ENCODE data around the gene VAMP5. TPM values are rescaled to one million over a fixed set of nuclear protein-coding genes. Genes with fewer than 3 reads are reported as not detected.

VAMP5 gene
- total and polyA plus RNA-seq, 9 of the 15 experiments (the other 6 are each of a cell fraction or from before 2014, with no cell fraction given), result 0.54 to 1.9 (median 1.5) TPM; not detected in 2

- TF ChIP-seq TFAM (CRISPR knock-in tag; conservative IDR thresholded peaks at IDR 0.05) (no peak), HNRNPLL (IDR thresholded peaks at IDR 0.05; ENCODE audit: low read depth, low read length, poor library complexity, severe bottlenecking) (no peak), EZH2 (IDR thresholded peaks at IDR 0.05; ENCODE audit: borderline replicate concordance, low read depth, low read length) (no peak), CBFA2T2 (conservative IDR thresholded peaks at IDR 0.05) (no peak), CHD4 (IDR thresholded peaks at IDR 0.05; ENCODE audit: insufficient read depth, insufficient replicate concordance, low read depth, low read length, poor library complexity, severe bottlenecking) (no peak), FOXA1 (IDR thresholded peaks at IDR 0.05; ENCODE audit: borderline replicate concordance) (no peak), RBBP5 (IDR thresholded peaks at IDR 0.05; ENCODE audit: borderline replicate concordance, insufficient read depth, low read length, poor library complexity, severe bottlenecking) (peak; percentile 92), XRCC5 (IDR thresholded peaks at IDR 0.05; ENCODE audit: low read depth, low read length) (0 out of 2 replicates have a peak, but pooled peaks have one; percentile 51), CTBP1 (IDR thresholded peaks at IDR 0.05; ENCODE audit: borderline replicate concordance) (peak; percentile 59; the same call in 1 of the 2 replicates), THRB (CRISPR knock-in tag; conservative IDR thresholded peaks at IDR 0.05) (no peak), ZFP1 (CRISPR knock-in tag; IDR thresholded peaks at IDR 0.05) (no peak), TRIM28 (IDR thresholded peaks at IDR 0.05) (0 out of 2 replicates have a peak, but pooled peaks have one; percentile 17), CHD2 (IDR thresholded peaks at IDR 0.05; ENCODE audit: low read depth, low read length) (no peak), ELF2 (CRISPR knock-in tag; IDR thresholded peaks at IDR 0.05) (peak; percentile 9; the same call in 1 of the 2 replicates), ILK (tag; IDR thresholded peaks at IDR 0.05; ENCODE audit: borderline replicate concordance, low read depth) (no peak), ZNF3 (CRISPR knock-in tag; IDR thresholded peaks at IDR 0.05) (no peak), TOE1 (IDR thresholded peaks at IDR 0.05; ENCODE audit: borderline replicate concordance) (peak; percentile 43; the same call in 1 of the 2 replicates), TOE1 (CRISPR knock-in tag; IDR thresholded peaks at IDR 0.05; ENCODE audit: borderline replicate concordance, low read depth) (no peak), FOXK2 (conservative IDR thresholded peaks at IDR 0.05 in 1 of 2, IDR thresholded peaks at IDR 0.05 in 1 of 2; ENCODE audit: low read depth in 2 of 2) (peak; percentile 42 to 45; a peak in 2 of 4 replicates), CBX8 (IDR thresholded peaks at IDR 0.05; ENCODE audit: borderline replicate concordance, extremely low read depth, low read depth, low read length, poor library complexity, severe bottlenecking) (no peak), ZNF175 (CRISPR knock-in tag; IDR thresholded peaks at IDR 0.05; ENCODE audit: low read depth) (0 out of 2 replicates have a peak, but pooled peaks have one; percentile 27), HEY1 (CRISPR knock-in tag; IDR thresholded peaks at IDR 0.05; ENCODE audit: borderline replicate concordance) (no peak), ELF4 (CRISPR knock-in tag; IDR thresholded peaks at IDR 0.05) (0 out of 2 replicates have a peak, but pooled peaks have one; percentile 15)
Measured at GRCh38 chr2:85611705-85612587, 27.7 kb downstream of the VAMP5 start, which contains the start of gene C2orf68 (continued).

All from K562 (cell line).